MM.1S (cell line): ENCODE results near the gene LCAT.

Source experiments
- DNase-seq: peaks from one replicate; pipeline ENCODE4 v3.0.0-alpha.2; 2015
- H2AFZ ChIP-seq: fragments of 300-600 bp; sonication (generic); 2 replicates; pipeline ENCODE4 v1.6.0; 2016; ENCODE audit warnings: antibody characterized with exemption, low read length
- H3F3A ChIP-seq: fragments of 300-600 bp; sonication (generic); 2 replicates; pipeline ENCODE4 v1.6.1; 2016; ENCODE audit warnings: mild to moderate bottlenecking, antibody characterized with exemption, low read length, moderate library complexity, mixed read lengths; ENCODE audit not compliant: insufficient read depth
- H3K27ac ChIP-seq: fragments of 300-600 bp; sonication (generic); 2 replicates; pipeline ENCODE4 v1.5.1; 2016; ENCODE audit warnings: mild to moderate bottlenecking, low read length
- H3K27me3 ChIP-seq: fragments of 300-600 bp; sonication (generic); replicated peaks from 2 replicates; pipeline ENCODE4 v1.6.0; 2016; ENCODE audit warnings: low read length; ENCODE audit not compliant: insufficient read depth
- H3K36me3 ChIP-seq: fragments of 300-600 bp; sonication (generic); replicated peaks from 2 replicates; pipeline ENCODE4 v1.6.1; 2016; ENCODE audit warnings: mild to moderate bottlenecking, low read length, mixed read lengths; ENCODE audit not compliant: insufficient read depth
- H3K4me1 ChIP-seq: fragments of 300-600 bp; sonication (generic); 2 replicates; pipeline ENCODE4 v1.6.1; 2016; ENCODE audit warnings: low read length, mixed read lengths
- H3K4me2 ChIP-seq: fragments of 300-600 bp; sonication (generic); 2 replicates; pipeline ENCODE4 v1.6.0; 2016; ENCODE audit warnings: low read depth, low read length
- H3K4me3 ChIP-seq: fragments of 300-600 bp; sonication (generic); 2 replicates; pipeline ENCODE4 v1.5.1; 2016; ENCODE audit warnings: low read length, mixed read lengths
- H3K79me2 ChIP-seq: fragments of 300-600 bp; sonication (generic); 2 replicates; pipeline ENCODE4 v1.6.1; 2016; ENCODE audit warnings: mixed run types, low read length, mixed read lengths
- H3K9ac ChIP-seq: fragments of 300-600 bp; sonication (generic); 2 replicates; pipeline ENCODE4 v1.6.1; 2016; ENCODE audit warnings: low read length, mixed read lengths
- H3K9me2 ChIP-seq: fragments of 300-600 bp; sonication (generic); replicated peaks from 2 replicates; pipeline ENCODE4 v1.6.1; 2016; ENCODE audit warnings: mild to moderate bottlenecking, low read length, mixed read lengths; ENCODE audit not compliant: insufficient read depth
- H3K9me3 ChIP-seq: fragments of 300-600 bp; sonication (generic); replicated peaks from 2 replicates; pipeline ENCODE4 v1.6.1; 2016; ENCODE audit warnings: mild to moderate bottlenecking, low read length, mixed read lengths; ENCODE audit not compliant: insufficient read depth
- H4K20me1 ChIP-seq: fragments of 300-600 bp; sonication (generic); 2 replicates; pipeline ENCODE4 v1.6.1; 2016; ENCODE audit warnings: mild to moderate bottlenecking, low read length, moderate library complexity, mixed read lengths; ENCODE audit not compliant: insufficient read depth
- EZH2 ChIP-seq: fragments of 300-600 bp; sonication (generic); optimal IDR thresholded peaks from 2 replicates; pipeline ENCODE3; 2017; ENCODE audit warnings: low read depth, mild to moderate bottlenecking, antibody characterized with exemption, low read length, mixed read lengths
- EZH2phosphoT487 ChIP-seq: fragments of 300-600 bp; sonication (generic); IDR thresholded peaks from 2 replicates; pipeline ENCODE4 v1.6.1; 2018; ENCODE audit warnings: antibody characterized with exemption, low read length
- TF ChIP-seq, protein P1 (sequence below): fragments of 300-600 bp; sonication (generic); IDR thresholded peaks from 2 replicates; pipeline ENCODE4 v1.5.1; 2016; ENCODE audit warnings: antibody characterized with exemption, low read length, mixed read lengths

The LCAT gene

DNA sequence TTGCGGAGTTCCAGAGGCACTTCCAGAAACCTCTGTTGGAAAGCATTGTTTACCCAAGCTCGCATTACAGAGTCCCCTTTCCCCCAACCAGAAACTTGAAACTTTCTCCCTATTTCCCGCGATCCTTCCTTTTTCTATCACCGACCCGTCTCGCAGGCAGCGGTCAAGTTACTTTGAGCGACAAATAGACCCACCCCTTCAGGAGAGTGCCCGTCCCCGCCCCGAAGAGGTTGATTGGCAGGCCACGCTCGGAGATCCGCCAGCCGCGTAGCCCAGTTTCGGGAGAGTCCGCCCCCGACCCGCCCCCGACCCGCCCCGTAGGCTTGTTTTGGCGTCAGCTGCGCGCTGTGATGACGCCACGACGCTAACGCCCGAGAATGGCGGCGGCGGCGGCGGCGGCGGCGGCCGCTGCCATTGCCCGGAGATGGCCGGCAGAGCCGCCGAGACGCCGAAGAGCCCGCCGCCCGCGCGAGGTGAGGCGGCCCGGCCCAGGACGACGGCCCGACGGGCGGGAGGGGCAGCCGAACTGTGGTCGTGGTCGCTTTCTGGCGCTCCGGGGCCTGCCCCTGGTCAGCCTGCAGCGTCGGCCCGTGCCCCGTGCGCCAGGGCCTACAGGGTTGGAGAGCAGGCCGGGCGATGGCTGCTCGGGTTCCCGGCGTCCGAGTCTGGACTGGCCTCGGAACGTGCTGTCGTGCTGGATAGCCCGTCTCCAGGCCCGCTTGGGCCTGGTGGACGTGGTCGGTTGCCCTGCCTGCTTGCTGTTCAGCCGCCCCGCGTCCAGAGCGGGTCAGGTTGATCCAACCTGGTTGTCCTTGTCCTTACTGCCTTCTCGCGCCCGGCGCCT, 50.8 kb downstream of the LCAT start, which contains the start of gene PSKH1:
Gene PSKH1 (plus strand): TSS at position 356 of the 844 bp plus-strand sequence. CDS start 15,496 bp downstream, outside the sequence.
- Histone ChIP-seq H3K27me3 (no peaks in the 10 kb centered on the region), H3K4me3 (peak within 1 kb of the TSS; percentile 94), H3F3A (no peaks in the 10 kb centered on the region), H4K20me1 (no peaks in the 10 kb centered on the region), H2AFZ (peak within 1 kb of the TSS; percentile 64), H3K36me3 (no peaks in the 10 kb centered on the region), H3K9me3 (no peaks in the 10 kb centered on the region), H3K79me2 (peaks cover 45% of the 10 kb centered on the region), H3K9ac (peak within 1 kb of the TSS; percentile 96), H3K9me2 (no peaks in the 10 kb centered on the region), H3K4me1 (0 out of 2 replicates have a peak, but pooled peaks cover 6% of the 10 kb centered on the region), H3K4me2 (peak within 1 kb of the TSS; percentile 82), H3K27ac (peak within 1 kb of the TSS; percentile 57; the same call in 1 of the 2 replicates)
- peak; percentile 97 for DNase-seq
- TF ChIP-seq EZH2: no peak
- TF ChIP-seq, protein P1, sequence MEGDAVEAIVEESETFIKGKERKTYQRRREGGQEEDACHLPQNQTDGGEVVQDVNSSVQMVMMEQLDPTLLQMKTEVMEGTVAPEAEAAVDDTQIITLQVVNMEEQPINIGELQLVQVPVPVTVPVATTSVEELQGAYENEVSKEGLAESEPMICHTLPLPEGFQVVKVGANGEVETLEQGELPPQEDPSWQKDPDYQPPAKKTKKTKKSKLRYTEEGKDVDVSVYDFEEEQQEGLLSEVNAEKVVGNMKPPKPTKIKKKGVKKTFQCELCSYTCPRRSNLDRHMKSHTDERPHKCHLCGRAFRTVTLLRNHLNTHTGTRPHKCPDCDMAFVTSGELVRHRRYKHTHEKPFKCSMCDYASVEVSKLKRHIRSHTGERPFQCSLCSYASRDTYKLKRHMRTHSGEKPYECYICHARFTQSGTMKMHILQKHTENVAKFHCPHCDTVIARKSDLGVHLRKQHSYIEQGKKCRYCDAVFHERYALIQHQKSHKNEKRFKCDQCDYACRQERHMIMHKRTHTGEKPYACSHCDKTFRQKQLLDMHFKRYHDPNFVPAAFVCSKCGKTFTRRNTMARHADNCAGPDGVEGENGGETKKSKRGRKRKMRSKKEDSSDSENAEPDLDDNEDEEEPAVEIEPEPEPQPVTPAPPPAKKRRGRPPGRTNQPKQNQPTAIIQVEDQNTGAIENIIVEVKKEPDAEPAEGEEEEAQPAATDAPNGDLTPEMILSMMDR: no peak
- no peak for TF ChIP-seq EZH2phosphoT487

GRCh38 chr16:67892375-67892774, 51.5 kb downstream of the LCAT start:
- Histone ChIP-seq H3K79me2 (peaks cover 40% of the 10 kb centered on the region), H3K4me3 (peak overlapping the region; percentile 67), H3K4me1 (0 out of 2 replicates have a peak, but pooled peaks cover 6% of the 10 kb centered on the region), H3K27ac (no peak overlapping the region), H3K36me3 (no peaks in the 10 kb centered on the region), H3K9me3 (no peaks in the 10 kb centered on the region), H3F3A (no peaks in the 10 kb centered on the region), H4K20me1 (no peaks in the 10 kb centered on the region), H2AFZ (peak overlapping the region; percentile 49), H3K27me3 (no peaks in the 10 kb centered on the region), H3K9me2 (no peaks in the 10 kb centered on the region), H3K4me2 (peak overlapping the region; percentile 47), H3K9ac (peak overlapping the region; percentile 43; the same call in 1 of the 2 replicates)
- DNase-seq: no peak
- TF ChIP-seq, protein P1: no peak
- TF ChIP-seq EZH2phosphoT487 (no peak), EZH2 (no peak)
